ENCODE data around the gene SPINK1.

SPINK1 gene

DNA sequence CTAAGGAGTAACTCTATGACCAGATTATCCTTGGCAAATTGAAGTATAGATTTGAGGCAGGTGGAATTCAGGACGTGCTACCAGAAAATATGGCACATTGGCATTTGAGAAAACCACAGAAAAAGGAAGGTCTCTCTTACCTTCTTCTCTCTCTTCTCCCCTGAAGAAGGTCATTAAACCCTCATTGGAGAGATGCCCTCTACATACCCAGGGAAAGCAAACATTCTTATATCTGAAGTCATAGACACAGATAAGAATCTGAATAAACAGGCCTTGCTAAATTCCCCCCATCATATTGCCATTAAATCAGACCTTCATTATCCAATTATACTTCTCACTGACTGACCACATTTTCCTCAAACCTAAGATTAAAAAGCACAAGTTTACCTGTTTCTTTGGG is 17.8 kb downstream of the SPINK1 start:
- no peaks in the 10 kb centered on the region for H4K20me1 ChIP-seq (ENCODE audit: control insufficient read depth, insufficient read depth, low read depth, low read length)
- no peak overlapping the region for H3K4me3 ChIP-seq (ENCODE audit: low read length)
- H3K27ac ChIP-seq (ENCODE audit: low read depth, low read length), result no peak overlapping the region
- H3K4me1 ChIP-seq (ENCODE audit: control insufficient read depth, low read length), result peaks cover 18% of the 10 kb centered on the region
- H3K9me2 ChIP-seq (replicated peaks; ENCODE audit: control insufficient read depth, low read length), result no peaks in the 10 kb centered on the region
- H3K9me3 ChIP-seq (ENCODE audit: control insufficient read depth, insufficient read depth, low read length), result no peaks in the 10 kb centered on the region
- no peaks in the 10 kb centered on the region for H3F3A ChIP-seq (ENCODE audit: control insufficient read depth, insufficient read depth)
- no peaks in the 10 kb centered on the region for H3K27me3 ChIP-seq (ENCODE audit: control insufficient read depth, low read length)
- no peak overlapping the region for H3K4me2 ChIP-seq (ENCODE audit: low read length)
- TF ChIP-seq, protein P1, sequence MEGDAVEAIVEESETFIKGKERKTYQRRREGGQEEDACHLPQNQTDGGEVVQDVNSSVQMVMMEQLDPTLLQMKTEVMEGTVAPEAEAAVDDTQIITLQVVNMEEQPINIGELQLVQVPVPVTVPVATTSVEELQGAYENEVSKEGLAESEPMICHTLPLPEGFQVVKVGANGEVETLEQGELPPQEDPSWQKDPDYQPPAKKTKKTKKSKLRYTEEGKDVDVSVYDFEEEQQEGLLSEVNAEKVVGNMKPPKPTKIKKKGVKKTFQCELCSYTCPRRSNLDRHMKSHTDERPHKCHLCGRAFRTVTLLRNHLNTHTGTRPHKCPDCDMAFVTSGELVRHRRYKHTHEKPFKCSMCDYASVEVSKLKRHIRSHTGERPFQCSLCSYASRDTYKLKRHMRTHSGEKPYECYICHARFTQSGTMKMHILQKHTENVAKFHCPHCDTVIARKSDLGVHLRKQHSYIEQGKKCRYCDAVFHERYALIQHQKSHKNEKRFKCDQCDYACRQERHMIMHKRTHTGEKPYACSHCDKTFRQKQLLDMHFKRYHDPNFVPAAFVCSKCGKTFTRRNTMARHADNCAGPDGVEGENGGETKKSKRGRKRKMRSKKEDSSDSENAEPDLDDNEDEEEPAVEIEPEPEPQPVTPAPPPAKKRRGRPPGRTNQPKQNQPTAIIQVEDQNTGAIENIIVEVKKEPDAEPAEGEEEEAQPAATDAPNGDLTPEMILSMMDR (IDR thresholded peaks at IDR 0.05; ENCODE audit: low read depth, low read length, poor library complexity, severe bottlenecking), result no peak
- TF ChIP-seq EZH2phosphoT487 (IDR thresholded peaks at IDR 0.05; ENCODE audit: borderline replicate concordance, low read length), result no peak
- no peaks in the 10 kb centered on the region for H3K36me3 ChIP-seq (ENCODE audit: control insufficient read depth, low read length)
- no peaks in the 10 kb centered on the region for H3K79me2 ChIP-seq (ENCODE audit: control insufficient read depth, low read length)

DNA sequence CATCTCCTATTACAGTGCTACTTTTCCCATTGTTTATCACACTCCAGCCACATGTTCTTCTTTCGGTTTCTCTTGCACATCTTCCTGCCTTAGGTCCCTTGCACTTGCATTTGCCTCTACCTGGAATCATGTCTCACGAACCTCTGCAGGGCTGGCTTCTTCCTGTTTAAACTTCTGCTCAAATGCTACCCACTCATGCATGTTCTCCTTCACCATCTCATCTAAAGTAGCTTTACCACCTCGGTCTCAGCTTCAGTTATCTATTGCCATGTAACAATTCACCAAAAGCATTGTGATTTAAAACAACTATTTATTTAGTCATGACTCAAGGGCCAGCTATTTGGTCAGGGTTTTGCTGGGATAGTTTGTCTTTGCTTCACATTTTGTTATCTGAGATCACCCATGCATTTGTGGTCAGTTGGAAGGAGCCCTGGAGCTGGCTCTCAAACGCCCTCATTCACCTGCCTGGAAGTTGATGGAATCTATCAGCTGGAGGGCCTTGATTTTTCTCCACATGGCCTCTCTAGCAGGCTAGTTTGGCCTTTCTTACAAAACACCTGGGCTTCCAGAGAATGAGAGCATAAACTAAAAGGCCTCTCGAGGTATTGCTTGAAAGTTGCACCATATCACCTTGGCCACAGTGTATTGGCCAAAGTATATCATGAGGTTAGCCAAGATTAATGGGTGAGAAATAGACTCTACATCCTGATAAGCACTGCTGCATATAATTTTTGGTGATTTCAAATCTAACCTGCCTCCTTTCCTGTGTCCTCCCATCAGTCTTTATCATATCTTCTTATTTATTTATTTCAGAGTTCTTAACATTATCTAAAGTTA is 21.4 kb downstream of the SPINK1 start:
- Histone ChIP-seq H4K20me1 (ENCODE audit: control insufficient read depth, insufficient read depth, low read depth, low read length) (no peaks in the 10 kb centered on the region), H3K79me2 (ENCODE audit: control insufficient read depth, low read length) (no peaks in the 10 kb centered on the region), H3K27ac (ENCODE audit: low read depth, low read length) (no peak overlapping the region), H3F3A (ENCODE audit: control insufficient read depth, insufficient read depth) (peaks cover 2% of the 10 kb centered on the region; the same call in 1 of the 2 replicates), H3K9me2 (replicated peaks; ENCODE audit: control insufficient read depth, low read length) (no peaks in the 10 kb centered on the region), H3K36me3 (ENCODE audit: control insufficient read depth, low read length) (no peaks in the 10 kb centered on the region), H3K4me1 (ENCODE audit: control insufficient read depth, low read length) (peaks cover 40% of the 10 kb centered on the region), H3K9me3 (ENCODE audit: control insufficient read depth, insufficient read depth, low read length) (no peaks in the 10 kb centered on the region), H3K4me2 (ENCODE audit: low read length) (peak overlapping the region; percentile 15), H3K27me3 (ENCODE audit: control insufficient read depth, low read length) (no peaks in the 10 kb centered on the region), H3K4me3 (ENCODE audit: low read length) (0 out of 2 replicates have a peak overlapping the region, but pooled peaks have one; percentile 2)
- TF ChIP-seq, protein P1 (IDR thresholded peaks at IDR 0.05; ENCODE audit: low read depth, low read length, poor library complexity, severe bottlenecking), result no peak
- TF ChIP-seq EZH2phosphoT487 (IDR thresholded peaks at IDR 0.05; ENCODE audit: borderline replicate concordance, low read length), result no peak

DNA sequence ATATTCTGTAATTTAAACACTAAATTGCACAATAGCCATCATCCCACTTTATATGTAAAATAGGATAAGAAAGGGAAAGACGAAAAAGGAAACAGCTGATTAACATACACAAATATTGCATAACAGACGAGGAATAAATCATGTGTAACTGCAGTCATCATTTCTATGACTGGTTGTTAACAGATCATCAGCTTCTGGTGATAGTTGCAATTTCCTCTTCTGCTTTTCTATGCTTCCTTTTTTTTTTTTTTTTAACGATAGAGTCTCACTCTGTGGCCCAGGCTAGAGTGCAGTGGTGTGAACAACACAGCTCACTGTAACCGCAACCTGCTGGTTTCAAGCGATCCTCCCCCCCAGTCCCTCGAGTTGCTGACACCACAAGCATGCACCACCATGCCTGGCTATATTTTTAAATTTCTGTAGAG is 26.4 kb downstream of the SPINK1 start:
- peaks cover 58% of the 10 kb centered on the region for H3K4me1 ChIP-seq (ENCODE audit: control insufficient read depth, low read length)
- H3K27ac ChIP-seq (ENCODE audit: low read depth, low read length), result peak overlapping the region; percentile 93
- H3K9me3 ChIP-seq (ENCODE audit: control insufficient read depth, insufficient read depth, low read length), result no peaks in the 10 kb centered on the region
- H3K4me2 ChIP-seq (ENCODE audit: low read length), result peak overlapping the region; percentile 91
- H3F3A ChIP-seq (ENCODE audit: control insufficient read depth, insufficient read depth), result peaks cover 9% of the 10 kb centered on the region
- no peaks in the 10 kb centered on the region for H4K20me1 ChIP-seq (ENCODE audit: control insufficient read depth, insufficient read depth, low read depth, low read length)
- no peaks in the 10 kb centered on the region for H3K36me3 ChIP-seq (ENCODE audit: control insufficient read depth, low read length)
- no peaks in the 10 kb centered on the region for H3K27me3 ChIP-seq (ENCODE audit: control insufficient read depth, low read length)
- no peaks in the 10 kb centered on the region for H3K9me2 ChIP-seq (replicated peaks; ENCODE audit: control insufficient read depth, low read length)
- no peak for TF ChIP-seq EZH2phosphoT487 (IDR thresholded peaks at IDR 0.05; ENCODE audit: borderline replicate concordance, low read length)
- TF ChIP-seq, protein P1 (IDR thresholded peaks at IDR 0.05; ENCODE audit: low read depth, low read length, poor library complexity, severe bottlenecking), result no peak
- H3K79me2 ChIP-seq (ENCODE audit: control insufficient read depth, low read length), result no peaks in the 10 kb centered on the region
- H3K4me3 ChIP-seq (ENCODE audit: low read length), result peak overlapping the region; percentile 71
